OCI-LY1 (cell line): ENCODE measurements around the gene CHST11.

Source experiments
- H2AFZ ChIP-seq: fragments of 200-600 bp; sonication (generic), shearing (Covaris generic); 2 replicates; pipeline ENCODE4 v1.6.0; 2014; ENCODE audit warnings: antibody characterized with exemption, mild to moderate bottlenecking, low read length
- H3F3A ChIP-seq: fragments of 200-600 bp; sonication (generic), shearing (Covaris generic); 2 replicates; pipeline ENCODE4 v1.6.0; 2014; ENCODE audit warnings: mild to moderate bottlenecking, antibody characterized with exemption, low read length, moderate library complexity; ENCODE audit not compliant: insufficient read depth
- H3K27ac ChIP-seq: fragments of 200-600 bp; sonication (generic); 2 replicates; pipeline ENCODE4 v1.5.1; 2014; ENCODE audit warnings: low read length, mixed run types, mild to moderate bottlenecking, low read depth; ENCODE audit not compliant: poor library complexity, severe bottlenecking
- H3K27me3 ChIP-seq: fragments of 200-600 bp; sonication (generic); 2 replicates; pipeline ENCODE4 v1.6.0; 2014; ENCODE audit warnings: antibody characterized with exemption, mild to moderate bottlenecking, low read length, moderate library complexity; ENCODE audit not compliant: insufficient read depth
- H3K36me3 ChIP-seq: fragments of 200-600 bp; sonication (generic); 2 replicates; pipeline ENCODE4 v1.6.1; 2014; ENCODE audit warnings: mild to moderate bottlenecking, antibody characterized with exemption, low read length, moderate library complexity, mixed read lengths; ENCODE audit not compliant: insufficient read depth
- H3K4me1 ChIP-seq: fragments of 200-600 bp; sonication (generic); 2 replicates; pipeline ENCODE4 v1.5.1; 2014; ENCODE audit warnings: mild to moderate bottlenecking, low read length, moderate library complexity; ENCODE audit not compliant: insufficient read depth, severe bottlenecking
- H3K4me2 ChIP-seq: fragments of 200-600 bp; sonication (generic), shearing (Covaris generic); 2 replicates; pipeline ENCODE4 v1.6.1; 2014; ENCODE audit warnings: low read length
- H3K4me3 ChIP-seq: fragments of 200-600 bp; sonication (generic); 2 replicates; pipeline ENCODE4 v1.5.1; 2014; ENCODE audit warnings: low read length, low read depth, mild to moderate bottlenecking, mixed read lengths; ENCODE audit not compliant: poor library complexity, severe bottlenecking
- H3K79me2 ChIP-seq: fragments of 200-600 bp; shearing (Covaris generic); 2 replicates; pipeline ENCODE4 v1.6.1; 2016; ENCODE audit warnings: mixed run types, low read length, mixed read lengths; ENCODE audit not compliant: insufficient read depth
- H3K9ac ChIP-seq: fragments of 200-600 bp; sonication (generic), shearing (Covaris generic); 2 replicates; pipeline ENCODE4 v1.6.1; 2014; ENCODE audit warnings: mild to moderate bottlenecking, low read length, mixed read lengths
- H3K9me2 ChIP-seq: fragments of 200-600 bp; sonication (generic), shearing (Covaris generic); 2 replicates; pipeline ENCODE4 v1.6.1; 2014; ENCODE audit warnings: low read depth, mild to moderate bottlenecking, low read length, mixed read lengths
- H3K9me3 ChIP-seq: fragments of 200-600 bp; shearing (Covaris generic); 2 replicates; pipeline ENCODE4 v1.6.1; 2014; ENCODE audit warnings: low read length, mixed read lengths
- H4K20me1 ChIP-seq: fragments of 200-600 bp; sonication (generic), shearing (Covaris generic); 2 replicates; pipeline ENCODE4 v1.6.0; 2016; ENCODE audit warnings: mild to moderate bottlenecking, low read length; ENCODE audit not compliant: insufficient read depth
- EZH2 ChIP-seq: fragments of 200-600 bp; sonication (generic), shearing (Covaris generic); IDR thresholded peaks from 2 replicates; pipeline ENCODE4 v1.8.0; 2017; ENCODE audit warnings: borderline replicate concordance, mixed run types, mild to moderate bottlenecking, antibody characterized with exemption, low read length, moderate library complexity, mixed read lengths
- TF ChIP-seq, protein P1 (sequence below): fragments of 200-600 bp; sonication (generic), shearing (Covaris generic); IDR thresholded peaks from 2 replicates; pipeline ENCODE4 v1.5.1; 2017; ENCODE audit warnings: mild to moderate bottlenecking, antibody characterized with exemption, low read length, moderate library complexity, mixed read lengths

Gene CHST11

GRCh38 chr12:104694161-104694560 lies 237.4 kb downstream of the CHST11 start:
- no peaks in the 10 kb centered on the region for H3K79me2 ChIP-seq
- H3F3A ChIP-seq, result no peaks in the 10 kb centered on the region
- TF ChIP-seq, protein P1, sequence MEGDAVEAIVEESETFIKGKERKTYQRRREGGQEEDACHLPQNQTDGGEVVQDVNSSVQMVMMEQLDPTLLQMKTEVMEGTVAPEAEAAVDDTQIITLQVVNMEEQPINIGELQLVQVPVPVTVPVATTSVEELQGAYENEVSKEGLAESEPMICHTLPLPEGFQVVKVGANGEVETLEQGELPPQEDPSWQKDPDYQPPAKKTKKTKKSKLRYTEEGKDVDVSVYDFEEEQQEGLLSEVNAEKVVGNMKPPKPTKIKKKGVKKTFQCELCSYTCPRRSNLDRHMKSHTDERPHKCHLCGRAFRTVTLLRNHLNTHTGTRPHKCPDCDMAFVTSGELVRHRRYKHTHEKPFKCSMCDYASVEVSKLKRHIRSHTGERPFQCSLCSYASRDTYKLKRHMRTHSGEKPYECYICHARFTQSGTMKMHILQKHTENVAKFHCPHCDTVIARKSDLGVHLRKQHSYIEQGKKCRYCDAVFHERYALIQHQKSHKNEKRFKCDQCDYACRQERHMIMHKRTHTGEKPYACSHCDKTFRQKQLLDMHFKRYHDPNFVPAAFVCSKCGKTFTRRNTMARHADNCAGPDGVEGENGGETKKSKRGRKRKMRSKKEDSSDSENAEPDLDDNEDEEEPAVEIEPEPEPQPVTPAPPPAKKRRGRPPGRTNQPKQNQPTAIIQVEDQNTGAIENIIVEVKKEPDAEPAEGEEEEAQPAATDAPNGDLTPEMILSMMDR, result no peak
- no peak for TF ChIP-seq EZH2
- no peaks in the 10 kb centered on the region for H3K9me3 ChIP-seq
- H3K27me3 ChIP-seq, result no peaks in the 10 kb centered on the region
- no peaks in the 10 kb centered on the region for H4K20me1 ChIP-seq
- peaks cover 18% of the 10 kb centered on the region for H3K4me1 ChIP-seq
- no peak overlapping the region for H3K4me2 ChIP-seq
- no peaks in the 10 kb centered on the region for H3K9me2 ChIP-seq
- H3K27ac ChIP-seq, result no peak overlapping the region
- no peak overlapping the region for H3K4me3 ChIP-seq
- no peaks in the 10 kb centered on the region; the same call in 1 of the 2 replicates for H3K36me3 ChIP-seq
- H2AFZ ChIP-seq, result no peak overlapping the region
- no peak overlapping the region for H3K9ac ChIP-seq

DNA sequence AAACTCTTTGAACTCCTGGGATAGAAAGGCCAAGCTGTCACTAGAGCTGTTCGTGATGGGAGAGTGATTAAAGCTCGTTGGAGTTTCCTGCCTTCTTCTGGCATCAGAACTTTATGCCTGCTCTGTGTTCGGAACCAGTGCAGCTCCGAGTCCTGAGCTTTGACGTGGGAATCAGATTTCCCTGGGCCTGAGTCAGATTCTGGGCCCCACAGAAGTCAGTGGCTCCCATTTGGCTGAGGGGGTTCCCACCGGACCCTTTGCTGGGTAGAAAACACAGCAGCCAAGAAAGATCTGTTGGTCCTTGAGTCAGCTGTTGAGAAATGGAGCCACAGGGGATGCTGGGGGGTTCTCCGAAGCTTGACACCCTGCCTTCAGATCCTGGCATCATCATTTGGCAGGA lies 238.0 kb downstream of the CHST11 start:
- Histone ChIP-seq H3K27me3 (no peaks in the 10 kb centered on the region), H3K9ac (no peak overlapping the region), H3K36me3 (no peaks in the 10 kb centered on the region; the same call in 1 of the 2 replicates), H4K20me1 (no peaks in the 10 kb centered on the region), H3K9me3 (no peaks in the 10 kb centered on the region), H3K4me1 (peaks cover 20% of the 10 kb centered on the region), H3K4me3 (no peak overlapping the region), H3K79me2 (no peaks in the 10 kb centered on the region), H2AFZ (no peak overlapping the region), H3K4me2 (no peak overlapping the region), H3K9me2 (no peaks in the 10 kb centered on the region), H3K27ac (no peak overlapping the region), H3F3A (no peaks in the 10 kb centered on the region)
- TF ChIP-seq, protein P1, result no peak
- no peak for TF ChIP-seq EZH2

- H4K20me1 ChIP-seq, result no peaks in the 10 kb centered on the region
- H3K27ac ChIP-seq, result no peak overlapping the region
- no peak overlapping the region for H3K9ac ChIP-seq
These were observed 238.9 kb downstream of the CHST11 start for GRCh38 chr12:104695453-104696148.

More at GRCh38 chr12:104695453-104696148, 238.9 kb downstream of the CHST11 start:
- Histone ChIP-seq H3K4me3 (no peak overlapping the region), H3K9me3 (no peaks in the 10 kb centered on the region), H3K27me3 (no peaks in the 10 kb centered on the region), H3K79me2 (no peaks in the 10 kb centered on the region), H3K36me3 (no peaks in the 10 kb centered on the region; the same call in 1 of the 2 replicates), H3K4me2 (no peak overlapping the region), H3F3A (no peaks in the 10 kb centered on the region), H3K9me2 (no peaks in the 10 kb centered on the region), H2AFZ (no peak overlapping the region), H3K4me1 (peaks cover 22% of the 10 kb centered on the region)
- TF ChIP-seq, protein P1, result no peak
- no peak for TF ChIP-seq EZH2
